Activated T-cell treated with anti-CD3 and anti-CD28 coated beads, Interleukin-2, amount 50 U/mL, for 72 hours (primary cell): ENCODE results near the gene SEC61A1. TPM values are rescaled to one million over a fixed set of nuclear protein-coding genes. Genes with fewer than 3 reads are reported as not detected.

Experiments used
- ATAC-seq, 2 donors: fragments of 150-1000 bp; cut with Tn5 transposase; replicated peaks in 1 of 2; 2 replicates each; pipeline ENCODE4 v1.10.0; 2021; ENCODE audit warnings: moderate library complexity in 2 of 2, mild to moderate bottlenecking in 1 of 2
- DNase-seq, 2 donors: peaks; one replicate each; pipeline ENCODE4 v3.0.0; 2021 to 2022; ENCODE audit warnings: mixed read lengths in 1 of 2
- H3K27ac Mint-ChIP-seq: one replicate; pipeline ENCODE4 v1.8.0; 2022; ENCODE audit warnings: mild to moderate bottlenecking, moderate library complexity, mixed read lengths
- H3K27me3 Mint-ChIP-seq: one replicate; pipeline ENCODE4 v1.8.0; 2022; ENCODE audit warnings: low read depth, mixed read lengths
- H3K36me3 Mint-ChIP-seq, 2 donors: one replicate each; pipeline ENCODE4 v1.8.0; 2022; ENCODE audit warnings: mixed read lengths in 2 of 2, mild to moderate bottlenecking in 1 of 2; ENCODE audit not compliant: insufficient read depth in 2 of 2
- H3K4me1 Mint-ChIP-seq: one replicate; pipeline ENCODE4 v1.8.0; 2022; ENCODE audit warnings: low read depth, mixed read lengths
- H3K4me3 Mint-ChIP-seq, 2 donors: one replicate each; pipeline ENCODE4 v1.8.0; 2022; ENCODE audit warnings: mild to moderate bottlenecking in 2 of 2, mixed read lengths in 2 of 2, moderate library complexity in 2 of 2
- H3K9me3 Mint-ChIP-seq, 2 donors: one replicate each; pipeline ENCODE4 v1.8.0; 2022; ENCODE audit warnings: mixed read lengths in 2 of 2
- total RNA-seq, 2 donors: library from RNA; stranded (reverse); gene quantifications; one replicate each; pipeline ENCODE4 v1.2.3, GENCODE V29; 2022

SEC61A1 gene
- 100 to 1,000 TPM; 152 to 188 TPM for total RNA-seq

- Mint-ChIP-seq H3K27ac (peak within 1 kb of the TSS; percentile 100), H3K36me3 (peaks cover 17 to 22% of the 10 kb centered on the region in 2 donors), H3K4me3 (peak within 1 kb of the TSS; percentile 91 to 98), H3K4me1 (peaks cover 41% of the 10 kb centered on the region), H3K27me3 (no peaks in the 10 kb centered on the region), H3K9me3 (no peaks in the 10 kb centered on the region)
- ATAC-seq (peak; percentile 94 to 95), DNase-seq (peak; percentile 96 to 99)
These were observed at the start of gene SEC61A1 for GRCh38 chr3:128051837-128052594. Gene SEC61A1, plus strand, starts transcription at chr3:128052437. Its CDS starts 116 bp downstream, at chr3:128052553.

- DNase-seq (no peak), ATAC-seq (no peak)
- Mint-ChIP-seq H3K27ac (no peak overlapping the region), H3K4me1 (no peaks in the 10 kb centered on the region), H3K9me3 (no peaks in the 10 kb centered on the region), H3K27me3 (peaks cover 4% of the 10 kb centered on the region), H3K4me3 (no peak overlapping the region), H3K36me3 (no peaks in the 10 kb centered on the region)
These were observed 47.6 kb upstream of the SEC61A1 start for GRCh38 chr3:128004661-128005060.

- Mint-ChIP-seq H3K36me3 (no peaks in the 10 kb centered on the region), H3K27me3 (no peaks in the 10 kb centered on the region), H3K27ac (no peak overlapping the region), H3K4me3 (no peak overlapping the region), H3K4me1 (peaks cover 3% of the 10 kb centered on the region), H3K9me3 (no peaks in the 10 kb centered on the region)
- ATAC-seq (no peak), DNase-seq (no peak)
These were observed 45.9 kb upstream of the SEC61A1 start for GRCh38 chr3:128006061-128007032.

GRCh38 chr3:128007033-128007424 lies 45.2 kb upstream of the SEC61A1 start:
- no peak for ATAC-seq
- Mint-ChIP-seq H3K4me3 (no peak overlapping the region), H3K27me3 (no peaks in the 10 kb centered on the region)

GRCh38 chr3:128009952-128010846 lies 42.0 kb upstream of the SEC61A1 start:
- Mint-ChIP-seq H3K27me3 (no peaks in the 10 kb centered on the region), H3K27ac (no peak overlapping the region), H3K4me3 (no peak overlapping the region), H3K9me3 (no peaks in the 10 kb centered on the region), H3K36me3 (no peaks in the 10 kb centered on the region), H3K4me1 (peaks cover 6% of the 10 kb centered on the region)
- ATAC-seq (no peak), DNase-seq (no peak)

More at GRCh38 chr3:128007033-128007424, 45.2 kb upstream of the SEC61A1 start:
- Mint-ChIP-seq H3K27ac (no peak overlapping the region), H3K9me3 (no peaks in the 10 kb centered on the region), H3K36me3 (no peaks in the 10 kb centered on the region), H3K4me1 (peaks cover 6% of the 10 kb centered on the region)
- no peak for DNase-seq

GRCh38 chr3:128011140-128011539 lies 41.1 kb upstream of the SEC61A1 start:
- no peaks in the 10 kb centered on the region for H3K36me3 Mint-ChIP-seq
- no peak overlapping the region for H3K4me3 Mint-ChIP-seq
- no peaks in the 10 kb centered on the region for H3K9me3 Mint-ChIP-seq
- no peaks in the 10 kb centered on the region for H3K27me3 Mint-ChIP-seq
- DNase-seq (peak; percentile 18), ATAC-seq (no peak)
- no peak overlapping the region for H3K27ac Mint-ChIP-seq
- peaks cover 6% of the 10 kb centered on the region for H3K4me1 Mint-ChIP-seq

GRCh38 chr3:128012050-128012449 lies 40.2 kb upstream of the SEC61A1 start:
- Mint-ChIP-seq H3K27me3 (no peaks in the 10 kb centered on the region), H3K4me3 (no peak overlapping the region), H3K36me3 (peaks cover 0 to 3% of the 10 kb centered on the region in 2 donors), H3K4me1 (peaks cover 6% of the 10 kb centered on the region), H3K27ac (no peak overlapping the region), H3K9me3 (no peaks in the 10 kb centered on the region)
- DNase-seq (no peak), ATAC-seq (no peak)

GRCh38 chr3:128014548-128014947 lies 37.7 kb upstream of the SEC61A1 start:
- H3K9me3 Mint-ChIP-seq = no peaks in the 10 kb centered on the region
- no peak overlapping the region for H3K27ac Mint-ChIP-seq
- DNase-seq (no peak), ATAC-seq (no peak)
- peaks cover 0 to 3% of the 10 kb centered on the region in 2 donors for H3K36me3 Mint-ChIP-seq
- H3K4me1 Mint-ChIP-seq = peaks cover 6% of the 10 kb centered on the region
- no peaks in the 10 kb centered on the region for H3K27me3 Mint-ChIP-seq
- H3K4me3 Mint-ChIP-seq = no peak overlapping the region

GRCh38 chr3:128016502-128016901 lies 35.7 kb upstream of the SEC61A1 start:
- H3K27ac Mint-ChIP-seq = no peak overlapping the region
- DNase-seq = no peak
- no peaks in the 10 kb centered on the region for H3K27me3 Mint-ChIP-seq
- no peaks in the 10 kb centered on the region for H3K9me3 Mint-ChIP-seq
- H3K4me1 Mint-ChIP-seq = peaks cover 2% of the 10 kb centered on the region
- ATAC-seq = no peak
- no peak overlapping the region for H3K4me3 Mint-ChIP-seq
- H3K36me3 Mint-ChIP-seq = peaks cover 0 to 3% of the 10 kb centered on the region in 2 donors

GRCh38 chr3:128021768-128022372 lies 30.4 kb upstream of the SEC61A1 start:
- Mint-ChIP-seq H3K27me3 (peaks cover 18% of the 10 kb centered on the region), H3K4me1 (no peaks in the 10 kb centered on the region)

GRCh38 chr3:128033102-128033501 lies 19.1 kb upstream of the SEC61A1 start:
- DNase-seq (no peak), ATAC-seq (no peak)
- Mint-ChIP-seq H3K4me1 (no peaks in the 10 kb centered on the region), H3K27ac (no peak overlapping the region), H3K4me3 (no peak overlapping the region), H3K27me3 (peaks cover 5% of the 10 kb centered on the region), H3K36me3 (peaks cover 0 to 3% of the 10 kb centered on the region in 2 donors), H3K9me3 (no peaks in the 10 kb centered on the region)

More at GRCh38 chr3:128021768-128022372, 30.4 kb upstream of the SEC61A1 start:
- Mint-ChIP-seq H3K4me3 (no peak overlapping the region), H3K9me3 (no peaks in the 10 kb centered on the region), H3K36me3 (no peaks in the 10 kb centered on the region), H3K27ac (no peak overlapping the region)
- no peak for ATAC-seq
- DNase-seq = no peak

GRCh38 chr3:128036119-128036518 lies 16.1 kb upstream of the SEC61A1 start:
- H3K27me3 Mint-ChIP-seq = peaks cover 11% of the 10 kb centered on the region
- peaks cover 0 to 3% of the 10 kb centered on the region in 2 donors for H3K36me3 Mint-ChIP-seq
- no peaks in the 10 kb centered on the region for H3K9me3 Mint-ChIP-seq
- ATAC-seq (no peak), DNase-seq (no peak)
- no peak overlapping the region for H3K27ac Mint-ChIP-seq
- H3K4me3 Mint-ChIP-seq = no peak overlapping the region
- H3K4me1 Mint-ChIP-seq = no peaks in the 10 kb centered on the region
